Neural progenitor cell (in vitro differentiated cells): Measurements from ENCODE around the gene UROS. TPM values are rescaled to one million over a fixed set of nuclear protein-coding genes. Genes with fewer than 3 reads are reported as not detected.

Experiments used
- DNase-seq: peaks from one replicate; pipeline ENCODE4 v3.0.0-alpha.2; 2016; ENCODE audit warnings: low spot score
- H2AFZ ChIP-seq: fragments of 200-600 bp; sonication (generic); replicated peaks from 2 replicates; pipeline ENCODE4 v1.6.1; 2016; ENCODE audit warnings: antibody characterized with exemption
- H3F3A ChIP-seq: fragments of 200-600 bp; sonication (generic); 2 replicates; pipeline ENCODE4 v1.6.1; 2016; ENCODE audit warnings: antibody characterized with exemption, low read depth
- H3K27ac ChIP-seq: fragments of 200-600 bp; sonication (generic); 2 replicates; pipeline ENCODE4 v1.5.1; 2016; ENCODE audit warnings: mild to moderate bottlenecking
- H3K27me3 ChIP-seq: fragments of 200-600 bp; sonication (generic); 2 replicates; pipeline ENCODE4 v1.6.1; 2016; ENCODE audit warnings: mild to moderate bottlenecking, moderate library complexity
- H3K36me3 ChIP-seq: fragments of 200-600 bp; sonication (generic); 2 replicates; pipeline ENCODE4 v1.5.1; 2016
- H3K4me1 ChIP-seq: fragments of 200-600 bp; sonication (generic); 2 replicates; pipeline ENCODE4 v1.6.1; 2016; ENCODE audit warnings: mixed run types
- H3K4me2 ChIP-seq: fragments of 200-600 bp; sonication (generic); 2 replicates; pipeline ENCODE4 v1.6.1; 2016
- H3K4me3 ChIP-seq: fragments of 200-600 bp; sonication (generic); 2 replicates; pipeline ENCODE4 v1.5.1; 2016
- H3K79me2 ChIP-seq: fragments of 200-600 bp; sonication (generic); 2 replicates; pipeline ENCODE4 v1.6.1; 2016; ENCODE audit warnings: low read depth
- H3K9ac ChIP-seq: fragments of 200-600 bp; sonication (generic); 2 replicates; pipeline ENCODE4 v1.6.1; 2016
- H3K9me3 ChIP-seq: fragments of 200-600 bp; sonication (generic); 2 replicates; pipeline ENCODE4 v1.5.1; 2016; ENCODE audit warnings: low read depth
- H4K20me1 ChIP-seq: fragments of 200-600 bp; sonication (generic); 2 replicates; pipeline ENCODE4 v1.6.1; 2016; ENCODE audit warnings: low read depth
- H3K27ac Mint-ChIP-seq: 3 replicates; pipeline ENCODE4 v1.8.0; 2021; ENCODE audit warnings: mixed read lengths
- H3K27me3 Mint-ChIP-seq: 2 replicates; pipeline ENCODE4 v1.8.0; 2022; ENCODE audit warnings: low read depth, mild to moderate bottlenecking, inconsistent platforms, moderate library complexity, mixed read lengths; ENCODE audit not compliant: insufficient read depth
- H3K36me3 Mint-ChIP-seq: 3 replicates; pipeline ENCODE4 v1.8.0; 2021; ENCODE audit warnings: mixed read lengths
- H3K4me1 Mint-ChIP-seq: 3 replicates; pipeline ENCODE4 v1.8.0; 2021; ENCODE audit warnings: mixed read lengths
- H3K4me3 Mint-ChIP-seq: 3 replicates; pipeline ENCODE4 v1.8.0; 2021; ENCODE audit warnings: mild to moderate bottlenecking, moderate library complexity, mixed read lengths
- H3K9me3 Mint-ChIP-seq: 3 replicates; pipeline ENCODE4 v1.8.0; 2020; ENCODE audit warnings: mixed read lengths
- CTCF ChIP-seq: fragments of 200-600 bp; sonication (generic); IDR thresholded peaks from 2 replicates; pipeline ENCODE4 v1.5.1; 2017; ENCODE audit warnings: antibody characterized with exemption, mild to moderate bottlenecking
- EZH2 ChIP-seq: fragments of 200-600 bp; sonication (generic); IDR thresholded peaks from 2 replicates; pipeline ENCODE4 v1.6.1; 2017; ENCODE audit warnings: antibody characterized with exemption, mild to moderate bottlenecking, moderate library complexity
- EZH2phosphoT487 ChIP-seq: fragments of 200-600 bp; sonication (generic); IDR thresholded peaks from 2 replicates; pipeline ENCODE4 v1.6.1; 2017; ENCODE audit warnings: antibody characterized with exemption
- total RNA-seq: library from RNA; depleted of rRNA; stranded (reverse); fragments of >200 nt; gene quantifications from 2 replicates; pipeline ENCODE4 v1.2.3, GENCODE V29; 2015; ENCODE audit warnings: low replicate concordance

UROS gene
- total RNA-seq, 1 donor from 2014 or later = 82.2 TPM

GRCh38 chr10:125770844-125771243 lies 52.2 kb downstream of the UROS start:
- Mint-ChIP-seq H3K36me3 (peaks cover 4% of the 10 kb centered on the region), H3K27ac (no peak overlapping the region), H3K9me3 (no peaks in the 10 kb centered on the region), H3K4me1 (peaks cover 9% of the 10 kb centered on the region), H3K27me3 (no peaks in the 10 kb centered on the region), H3K4me3 (no peak overlapping the region)
- no peak for TF ChIP-seq CTCF
- no peak for TF ChIP-seq EZH2
- no peak for TF ChIP-seq EZH2phosphoT487
- H3K79me2 ChIP-seq = no peaks in the 10 kb centered on the region
- no peak overlapping the region for H3K4me2 ChIP-seq
- no peak overlapping the region for H3K27ac ChIP-seq
- H4K20me1 ChIP-seq = no peaks in the 10 kb centered on the region
- peaks cover 5% of the 10 kb centered on the region for H3K4me1 ChIP-seq
- no peaks in the 10 kb centered on the region for H3K9me3 ChIP-seq
- no peaks in the 10 kb centered on the region for H3K27me3 ChIP-seq
- no peak overlapping the region for H2AFZ ChIP-seq
- no peak for DNase-seq
- H3K36me3 ChIP-seq = no peaks in the 10 kb centered on the region
- H3K4me3 ChIP-seq = no peak overlapping the region
- no peak overlapping the region for H3K9ac ChIP-seq
- H3F3A ChIP-seq = no peaks in the 10 kb centered on the region

- Histone ChIP-seq H2AFZ (no peak overlapping the region), H3K4me2 (no peak overlapping the region), H3K9ac (no peak overlapping the region), H3K27me3 (no peaks in the 10 kb centered on the region), H3K79me2 (no peaks in the 10 kb centered on the region), H3K36me3 (peaks cover 4% of the 10 kb centered on the region), H3F3A (no peaks in the 10 kb centered on the region), H3K4me3 (no peak overlapping the region), H4K20me1 (no peaks in the 10 kb centered on the region), H3K4me1 (peaks cover 5% of the 10 kb centered on the region), H3K27ac (no peak overlapping the region), H3K9me3 (no peaks in the 10 kb centered on the region)
- H3K27ac Mint-ChIP-seq = no peak overlapping the region
- peaks cover 15% of the 10 kb centered on the region for H3K36me3 Mint-ChIP-seq
- peaks cover 9% of the 10 kb centered on the region for H3K4me1 Mint-ChIP-seq
- H3K27me3 Mint-ChIP-seq = no peaks in the 10 kb centered on the region
- TF ChIP-seq EZH2 (no peak), CTCF (no peak), EZH2phosphoT487 (no peak)
- DNase-seq = no peak
- H3K9me3 Mint-ChIP-seq = no peaks in the 10 kb centered on the region
- H3K4me3 Mint-ChIP-seq = no peak overlapping the region
Measured at GRCh38 chr10:125769175-125769574, 53.9 kb downstream of the UROS start.

- TF ChIP-seq EZH2phosphoT487 (no peak), CTCF (no peak), EZH2 (no peak)
- peaks cover 10% of the 10 kb centered on the region for H3K4me1 Mint-ChIP-seq
Measured at GRCh38 chr10:125768219-125768855, 54.7 kb downstream of the UROS start.

More at GRCh38 chr10:125768219-125768855, 54.7 kb downstream of the UROS start:
- Histone ChIP-seq H3K4me3 (no peak overlapping the region), H4K20me1 (no peaks in the 10 kb centered on the region), H3F3A (no peaks in the 10 kb centered on the region), H3K9ac (no peak overlapping the region), H3K79me2 (no peaks in the 10 kb centered on the region), H3K4me2 (no peak overlapping the region), H2AFZ (no peak overlapping the region), H3K4me1 (peaks cover 6% of the 10 kb centered on the region), H3K27me3 (no peaks in the 10 kb centered on the region), H3K36me3 (peaks cover 10% of the 10 kb centered on the region), H3K9me3 (no peaks in the 10 kb centered on the region), H3K27ac (no peak overlapping the region)
- Mint-ChIP-seq H3K27ac (no peak overlapping the region), H3K9me3 (no peaks in the 10 kb centered on the region), H3K4me3 (no peak overlapping the region), H3K36me3 (peaks cover 21% of the 10 kb centered on the region), H3K27me3 (no peaks in the 10 kb centered on the region)
- DNase-seq = peak; percentile 35
